ENCODE results near the gene KLK15. TPM values are rescaled to one million over a fixed set of nuclear protein-coding genes. Genes with fewer than 3 reads are reported as not detected.

The KLK15 gene
- total and polyA plus RNA-seq, 5 donors from 2014 or later: not detected

DNA sequence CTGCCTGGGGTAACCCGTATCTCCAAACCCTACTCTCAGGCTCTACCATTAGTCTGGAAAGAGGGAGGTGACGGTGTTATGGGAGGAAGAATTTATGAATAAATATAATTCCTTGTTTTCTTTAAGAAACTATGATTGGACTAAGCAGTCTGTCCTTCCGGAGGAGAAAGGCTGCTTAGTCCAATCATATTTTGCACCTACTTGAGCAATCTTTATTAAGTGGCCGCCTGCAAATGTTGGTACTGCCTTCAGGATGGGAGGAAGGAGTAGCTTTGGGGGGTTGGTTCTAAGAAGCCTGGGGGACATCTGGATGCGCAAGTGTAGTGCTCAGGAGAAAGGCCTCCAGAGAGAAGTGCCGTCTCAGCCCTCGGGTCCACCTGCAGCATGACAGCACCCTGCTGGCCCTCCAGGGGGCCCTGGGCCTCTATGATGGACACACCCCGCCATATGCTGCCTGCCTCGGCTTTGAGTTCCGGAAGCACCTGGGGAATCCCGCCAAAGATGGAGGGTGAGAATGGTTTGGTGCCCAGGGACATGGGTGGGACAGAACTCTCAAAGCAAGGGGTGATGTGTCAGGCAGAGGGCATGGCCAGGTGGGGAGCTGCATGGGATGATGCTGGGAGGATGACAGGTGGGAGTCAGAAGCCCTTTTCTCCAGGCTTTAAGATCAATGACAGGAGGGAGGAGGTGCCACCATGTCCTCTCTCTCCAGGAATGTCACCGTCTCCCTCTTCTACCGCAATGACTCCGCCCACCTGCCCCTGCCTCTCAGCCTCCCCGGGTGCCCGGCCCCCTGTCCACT, 39.1 kb downstream of the KLK15 start:
- Mint-ChIP-seq H3K36me3 (no peaks in the 10 kb centered on the region), H3K27me3 (no peaks in the 10 kb centered on the region), H3K9me3 (no peaks in the 10 kb centered on the region), H3K4me3 (no peak overlapping the region), H3K4me1 (peaks cover 0 to 13% (median 3%) of the 10 kb centered on the region in 4 donors), H3K27ac (peak overlapping the region in 1 of 3 donors; percentile 83)
- H3K27me3 ChIP-seq (ENCODE audit: control insufficient read depth, insufficient read depth, low read length): no peaks in the 10 kb centered on the region
- peaks cover 22% of the 10 kb centered on the region for H3K36me3 ChIP-seq (ENCODE audit: control insufficient read depth, insufficient read depth, low read length)
- peak in 1 of 3 donors; percentile 27 for DNase-seq
- peaks cover 4% of the 10 kb centered on the region for H3K4me1 ChIP-seq (ENCODE audit: control insufficient read depth, insufficient read depth, low read length, poor library complexity, severe bottlenecking)
- H3K4me3 ChIP-seq (ENCODE audit: low read depth, low read length): no peak overlapping the region
- H3K27ac ChIP-seq (ENCODE audit: insufficient read depth, low read length, poor library complexity, severe bottlenecking): no peak overlapping the region
- peak in 1 of 2 donors; percentile 26 for ATAC-seq (ENCODE audit: low read depth in 2 of 2)
- H3K9me3 ChIP-seq (ENCODE audit: control insufficient read depth in 2 of 2, low read length in 2 of 2): no peaks in the 10 kb centered on the region

DNA sequence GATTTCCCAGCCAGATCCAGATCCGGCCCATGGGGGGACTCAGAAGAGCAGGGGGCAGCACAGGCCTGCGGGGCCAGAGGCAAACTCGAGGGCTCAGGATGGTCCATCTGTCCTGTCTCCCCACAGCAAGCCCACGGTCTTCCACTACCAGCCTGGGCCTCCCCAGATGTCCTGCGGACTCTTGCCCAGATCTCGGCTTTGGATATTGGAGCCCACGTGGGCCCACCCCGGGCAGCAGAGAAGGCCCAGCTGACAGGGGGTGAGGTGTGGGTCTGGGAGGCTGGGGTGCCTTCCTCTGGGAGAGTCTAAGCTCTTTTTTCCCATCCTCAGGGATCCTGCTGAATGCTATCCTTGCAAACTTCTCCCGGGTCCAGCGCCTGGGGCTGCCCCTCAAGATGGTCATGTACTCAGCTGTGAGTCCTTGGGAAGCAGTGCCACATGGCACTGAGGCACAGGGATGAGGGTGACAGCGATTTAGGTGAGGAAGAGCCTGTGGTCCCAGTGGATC, 39.8 kb downstream of the KLK15 start:
- Histone ChIP-seq H3K27me3 (ENCODE audit: control insufficient read depth, insufficient read depth, low read length) (no peaks in the 10 kb centered on the region), H3K36me3 (ENCODE audit: control insufficient read depth, insufficient read depth, low read length) (peaks cover 19% of the 10 kb centered on the region), H3K9me3 (ENCODE audit: control insufficient read depth in 2 of 2, low read length in 2 of 2) (no peaks in the 10 kb centered on the region), H3K27ac (ENCODE audit: insufficient read depth, low read length, poor library complexity, severe bottlenecking) (no peak overlapping the region), H3K4me3 (ENCODE audit: low read depth, low read length) (no peak overlapping the region), H3K4me1 (ENCODE audit: control insufficient read depth, insufficient read depth, low read length, poor library complexity, severe bottlenecking) (peaks cover 4% of the 10 kb centered on the region)
- ATAC-seq (ENCODE audit: low read depth in 2 of 2) (no peak), DNase-seq (no peak)
- Mint-ChIP-seq H3K4me3 (no peak overlapping the region), H3K36me3 (no peaks in the 10 kb centered on the region), H3K27me3 (no peaks in the 10 kb centered on the region), H3K27ac (no peak overlapping the region), H3K9me3 (no peaks in the 10 kb centered on the region), H3K4me1 (peaks cover 0 to 13% (median 3%) of the 10 kb centered on the region in 4 donors)

DNA sequence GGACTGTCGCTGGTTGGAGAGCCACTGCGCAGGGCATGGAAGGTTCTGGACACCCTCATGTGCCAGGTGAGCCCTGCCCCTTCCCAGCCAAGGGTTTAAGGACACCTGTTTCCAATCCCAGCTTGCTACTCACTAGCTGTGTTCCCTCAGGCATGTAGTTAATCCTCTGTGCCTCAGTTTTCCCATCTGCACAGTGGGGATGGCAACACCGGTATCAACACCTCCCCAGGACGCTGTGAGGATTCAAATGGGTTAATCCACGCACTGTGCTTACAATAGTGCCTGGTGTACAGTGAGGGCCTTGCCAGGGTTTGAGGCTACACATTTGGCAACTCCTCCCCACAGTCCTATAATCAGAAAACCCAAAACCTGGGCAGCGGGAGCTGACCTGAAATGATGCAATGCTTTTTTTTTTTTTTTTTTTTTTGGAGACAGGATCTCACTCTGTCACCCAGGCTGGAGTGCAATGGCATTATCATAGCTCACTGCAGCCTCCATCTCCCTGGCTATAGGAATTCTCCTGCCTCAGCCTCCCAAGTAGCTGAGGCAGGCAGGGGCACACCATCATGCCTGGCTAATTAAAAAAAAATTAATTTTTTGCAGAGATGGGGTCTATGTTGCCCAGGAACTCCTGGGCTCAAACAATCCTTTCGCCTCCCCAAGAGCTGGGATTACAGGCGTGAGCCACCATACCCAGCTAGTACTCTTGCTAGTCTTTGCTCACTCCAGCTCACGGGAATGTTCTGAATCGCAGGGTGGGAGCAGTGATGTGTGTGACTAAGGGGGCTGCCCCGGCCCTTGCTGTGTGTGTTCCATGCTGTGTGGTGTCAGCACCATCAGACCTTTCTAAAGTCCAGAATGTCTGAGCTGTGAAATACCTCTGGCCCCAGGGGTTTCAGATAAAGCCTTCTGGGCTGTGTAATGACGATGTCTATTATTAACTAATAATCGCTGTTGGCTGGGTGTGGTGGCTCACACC, 40.8 kb downstream of the KLK15 start:
- Mint-ChIP-seq H3K27me3 (no peaks in the 10 kb centered on the region), H3K4me1 (peaks cover 0 to 13% (median 3%) of the 10 kb centered on the region in 4 donors), H3K27ac (no peak overlapping the region), H3K9me3 (no peaks in the 10 kb centered on the region), H3K4me3 (peak overlapping the region in 1 of 4 donors; percentile 7), H3K36me3 (no peaks in the 10 kb centered on the region)
- H3K9me3 ChIP-seq (ENCODE audit: control insufficient read depth in 2 of 2, low read length in 2 of 2): no peaks in the 10 kb centered on the region
- peaks cover 8% of the 10 kb centered on the region for H3K36me3 ChIP-seq (ENCODE audit: control insufficient read depth, insufficient read depth, low read length)
- no peak overlapping the region for H3K4me3 ChIP-seq (ENCODE audit: low read depth, low read length)
- no peak for DNase-seq
- H3K4me1 ChIP-seq (ENCODE audit: control insufficient read depth, insufficient read depth, low read length, poor library complexity, severe bottlenecking): peaks cover 4% of the 10 kb centered on the region
- H3K27me3 ChIP-seq (ENCODE audit: control insufficient read depth, insufficient read depth, low read length): no peaks in the 10 kb centered on the region
- H3K27ac ChIP-seq (ENCODE audit: insufficient read depth, low read length, poor library complexity, severe bottlenecking): no peak overlapping the region
- no peak for ATAC-seq (ENCODE audit: low read depth in 2 of 2)

DNA sequence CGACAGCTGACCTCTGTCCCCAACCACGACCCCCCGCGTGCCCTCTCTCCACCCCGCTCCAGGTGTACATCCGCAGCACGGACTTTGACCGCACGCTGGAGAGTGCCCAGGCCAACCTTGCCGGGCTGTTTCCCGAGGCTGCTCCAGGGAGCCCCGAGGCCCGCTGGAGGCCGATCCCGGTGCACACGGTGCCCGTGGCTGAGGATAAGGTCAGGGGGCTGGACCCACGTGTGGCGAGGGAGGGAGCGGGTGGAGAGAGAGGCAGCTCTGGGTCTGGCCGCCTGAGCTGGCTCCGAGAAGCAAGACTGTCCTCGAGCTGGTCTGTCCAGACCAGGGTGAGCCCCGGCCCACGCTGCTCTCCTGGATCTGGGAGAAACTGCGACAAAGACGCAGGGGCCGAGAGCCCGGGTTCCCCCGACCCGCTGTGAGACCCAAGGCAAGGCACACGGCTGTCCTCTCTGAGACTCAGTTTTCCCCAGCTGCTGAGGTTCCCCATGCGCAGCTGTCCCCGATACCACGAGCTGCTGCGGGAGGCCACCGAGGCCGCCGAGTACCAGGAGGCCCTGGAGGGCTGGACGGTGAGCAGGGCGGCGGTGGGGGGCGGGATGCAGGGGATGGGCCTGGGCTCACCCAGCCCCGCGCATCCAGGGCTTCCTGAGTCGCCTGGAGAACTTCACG, 41.6 kb downstream of the KLK15 start:
- DNase-seq (no peak), ATAC-seq (ENCODE audit: low read depth in 2 of 2) (no peak)
- H3K4me3 Mint-ChIP-seq: peak overlapping the region in 1 of 4 donors; percentile 57
- Histone ChIP-seq H3K27me3 (ENCODE audit: control insufficient read depth, insufficient read depth, low read length) (no peaks in the 10 kb centered on the region), H3K27ac (ENCODE audit: insufficient read depth, low read length, poor library complexity, severe bottlenecking) (no peak overlapping the region), H3K4me3 (ENCODE audit: low read depth, low read length) (no peak overlapping the region), H3K4me1 (ENCODE audit: control insufficient read depth, insufficient read depth, low read length, poor library complexity, severe bottlenecking) (peaks cover 4% of the 10 kb centered on the region), H3K36me3 (ENCODE audit: control insufficient read depth, insufficient read depth, low read length) (peaks cover under 1% of the 10 kb centered on the region), H3K9me3 (ENCODE audit: control insufficient read depth in 2 of 2, low read length in 2 of 2) (no peaks in the 10 kb centered on the region)
- peaks cover 0 to 13% (median 3%) of the 10 kb centered on the region in 4 donors for H3K4me1 Mint-ChIP-seq
- H3K27ac Mint-ChIP-seq: no peak overlapping the region
- no peaks in the 10 kb centered on the region for H3K36me3 Mint-ChIP-seq
- H3K27me3 Mint-ChIP-seq: no peaks in the 10 kb centered on the region
- no peaks in the 10 kb centered on the region for H3K9me3 Mint-ChIP-seq

DNA sequence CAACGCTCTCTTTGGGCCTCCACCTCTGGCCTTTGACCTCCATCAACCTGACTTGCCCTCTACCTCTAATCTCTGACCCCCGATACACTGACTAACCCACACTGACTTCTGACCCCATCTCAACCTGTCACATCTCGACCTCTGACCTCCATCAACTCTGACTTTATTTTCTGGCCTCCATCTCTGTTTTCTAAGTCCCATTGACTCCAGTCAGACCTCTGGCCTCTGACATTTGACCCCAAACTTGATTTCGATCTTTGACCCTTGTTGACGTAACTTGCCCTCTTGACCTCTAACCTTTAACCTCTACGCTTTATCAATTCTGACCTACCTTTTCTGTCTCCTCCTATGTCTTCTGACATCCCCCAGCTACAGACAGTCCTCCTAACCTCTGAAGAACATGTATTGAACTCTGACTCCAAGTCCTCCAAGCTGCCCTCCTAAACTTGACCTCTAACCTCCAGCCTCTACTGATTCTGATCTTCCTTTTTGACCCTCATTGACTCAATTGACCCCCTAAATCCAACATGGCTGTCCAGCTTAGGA, 42.4 kb downstream of the KLK15 start:
- H3K27me3 Mint-ChIP-seq: no peaks in the 10 kb centered on the region
- peak overlapping the region in 1 of 3 donors; percentile 89 for H3K27ac Mint-ChIP-seq
- no peaks in the 10 kb centered on the region for H3K36me3 Mint-ChIP-seq
- DNase-seq (no peak), ATAC-seq (ENCODE audit: low read depth in 2 of 2) (no peak)
- no peak overlapping the region for H3K27ac ChIP-seq (ENCODE audit: insufficient read depth, low read length, poor library complexity, severe bottlenecking)
- no peak overlapping the region for H3K4me3 Mint-ChIP-seq
- H3K4me1 ChIP-seq (ENCODE audit: control insufficient read depth, insufficient read depth, low read length, poor library complexity, severe bottlenecking): peaks cover 4% of the 10 kb centered on the region
- no peak overlapping the region for H3K4me3 ChIP-seq (ENCODE audit: low read depth, low read length)
- H3K27me3 ChIP-seq (ENCODE audit: control insufficient read depth, insufficient read depth, low read length): no peaks in the 10 kb centered on the region
- no peaks in the 10 kb centered on the region for H3K9me3 ChIP-seq (ENCODE audit: control insufficient read depth in 2 of 2, low read length in 2 of 2)
- no peaks in the 10 kb centered on the region for H3K9me3 Mint-ChIP-seq
- H3K36me3 ChIP-seq (ENCODE audit: control insufficient read depth, insufficient read depth, low read length): no peaks in the 10 kb centered on the region
- peaks cover 0 to 13% (median 3%) of the 10 kb centered on the region in 4 donors for H3K4me1 Mint-ChIP-seq

DNA sequence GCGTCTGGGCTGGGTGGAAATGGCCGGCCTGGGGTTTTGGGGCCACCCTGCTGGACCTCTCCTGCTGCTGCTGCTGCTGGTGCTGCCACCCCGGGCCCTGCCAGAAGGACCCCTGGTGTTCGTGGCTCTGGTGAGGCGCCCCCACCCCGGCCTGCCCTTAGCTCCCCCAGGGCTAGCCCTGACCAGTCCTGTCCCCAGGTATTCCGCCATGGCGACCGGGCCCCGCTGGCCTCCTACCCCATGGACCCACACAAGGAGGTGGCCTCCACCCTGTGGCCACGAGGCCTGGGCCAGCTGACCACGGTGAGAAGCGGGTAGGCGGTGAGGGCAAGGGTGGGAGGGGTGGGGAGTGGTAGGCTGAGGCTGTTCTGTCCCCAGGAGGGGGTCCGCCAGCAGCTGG, 43.0 kb downstream of the KLK15 start, which contains the start of gene ACP4:
ACP4 (plus strand) TSS at position 20 of the 400 bp plus-strand sequence; CDS start at position 20, 0 bp downstream.
- peak within 1 kb of the TSS in 1 of 3 donors; percentile 89 for H3K27ac Mint-ChIP-seq
- no peaks in the 10 kb centered on the region for H3K27me3 ChIP-seq (ENCODE audit: control insufficient read depth, insufficient read depth, low read length)

DNA sequence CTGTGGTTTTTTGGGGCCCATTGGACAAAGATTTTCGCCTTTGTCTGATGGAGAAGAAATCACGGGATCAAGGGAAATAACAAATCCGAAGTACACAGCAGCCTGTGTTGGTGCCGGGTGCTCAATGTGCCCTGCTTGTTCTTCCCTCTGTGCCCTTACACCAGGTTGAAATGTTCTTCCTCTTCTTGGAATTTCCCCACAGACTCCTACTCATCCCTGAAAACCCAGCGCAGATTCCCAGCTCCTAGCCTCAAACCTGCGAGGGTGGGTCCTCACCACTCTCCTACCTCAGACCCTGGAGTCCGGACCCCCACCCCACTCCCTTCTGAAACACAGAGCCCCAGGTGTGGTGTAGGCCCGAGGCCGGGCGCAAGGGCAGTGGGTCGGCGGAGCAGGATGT, 48.0 kb downstream of the KLK15 start:
- no peak overlapping the region for H3K4me3 Mint-ChIP-seq
- DNase-seq (no peak), ATAC-seq (ENCODE audit: low read depth in 2 of 2) (no peak)
- H3K27me3 ChIP-seq (ENCODE audit: control insufficient read depth, insufficient read depth, low read length): no peaks in the 10 kb centered on the region
- peaks cover 2 to 7% (median 6%) of the 10 kb centered on the region in 4 donors for H3K4me1 Mint-ChIP-seq
- peaks cover 0 to 5% (median 0%) of the 10 kb centered on the region in 7 donors for H3K9me3 Mint-ChIP-seq
- H3K4me3 ChIP-seq (ENCODE audit: low read depth, low read length): no peak overlapping the region
- peaks cover 27% of the 10 kb centered on the region for H3K27me3 Mint-ChIP-seq
- no peak overlapping the region for H3K27ac Mint-ChIP-seq
- no peaks in the 10 kb centered on the region for H3K9me3 ChIP-seq (ENCODE audit: control insufficient read depth in 2 of 2, low read length in 2 of 2)
- H3K4me1 ChIP-seq (ENCODE audit: control insufficient read depth, insufficient read depth, low read length, poor library complexity, severe bottlenecking): peaks cover 7% of the 10 kb centered on the region
- H3K27ac ChIP-seq (ENCODE audit: insufficient read depth, low read length, poor library complexity, severe bottlenecking): no peak overlapping the region
- H3K36me3 Mint-ChIP-seq: no peaks in the 10 kb centered on the region
- H3K36me3 ChIP-seq (ENCODE audit: control insufficient read depth, insufficient read depth, low read length): no peaks in the 10 kb centered on the region

More for the DNA sequence above, 43.0 kb downstream of the KLK15 start, which contains the start of gene ACP4:
- no peaks in the 10 kb centered on the region for H3K9me3 ChIP-seq (ENCODE audit: control insufficient read depth in 2 of 2, low read length in 2 of 2)
- H3K27ac ChIP-seq (ENCODE audit: insufficient read depth, low read length, poor library complexity, severe bottlenecking): no peak within 1 kb of the TSS
- Mint-ChIP-seq H3K4me1 (peaks cover 0 to 13% (median 3%) of the 10 kb centered on the region in 4 donors), H3K36me3 (no peaks in the 10 kb centered on the region), H3K4me3 (no peak within 1 kb of the TSS), H3K27me3 (no peaks in the 10 kb centered on the region), H3K9me3 (no peaks in the 10 kb centered on the region)
- DNase-seq (no peak), ATAC-seq (ENCODE audit: low read depth in 2 of 2) (no peak)
- no peaks in the 10 kb centered on the region for H3K36me3 ChIP-seq (ENCODE audit: control insufficient read depth, insufficient read depth, low read length)
- H3K4me1 ChIP-seq (ENCODE audit: control insufficient read depth, insufficient read depth, low read length, poor library complexity, severe bottlenecking): peaks cover 4% of the 10 kb centered on the region
- H3K4me3 ChIP-seq (ENCODE audit: low read depth, low read length): no peak within 1 kb of the TSS
